Measurements from ENCODE around the gene PIEZO1. TPM values are rescaled to one million over a fixed set of nuclear protein-coding genes. Genes with fewer than 3 reads are reported as not detected.

Gene PIEZO1
- total and polyA plus RNA-seq, 4 donors: 27.7 to 54.8 (median 39.9) TPM

DNA sequence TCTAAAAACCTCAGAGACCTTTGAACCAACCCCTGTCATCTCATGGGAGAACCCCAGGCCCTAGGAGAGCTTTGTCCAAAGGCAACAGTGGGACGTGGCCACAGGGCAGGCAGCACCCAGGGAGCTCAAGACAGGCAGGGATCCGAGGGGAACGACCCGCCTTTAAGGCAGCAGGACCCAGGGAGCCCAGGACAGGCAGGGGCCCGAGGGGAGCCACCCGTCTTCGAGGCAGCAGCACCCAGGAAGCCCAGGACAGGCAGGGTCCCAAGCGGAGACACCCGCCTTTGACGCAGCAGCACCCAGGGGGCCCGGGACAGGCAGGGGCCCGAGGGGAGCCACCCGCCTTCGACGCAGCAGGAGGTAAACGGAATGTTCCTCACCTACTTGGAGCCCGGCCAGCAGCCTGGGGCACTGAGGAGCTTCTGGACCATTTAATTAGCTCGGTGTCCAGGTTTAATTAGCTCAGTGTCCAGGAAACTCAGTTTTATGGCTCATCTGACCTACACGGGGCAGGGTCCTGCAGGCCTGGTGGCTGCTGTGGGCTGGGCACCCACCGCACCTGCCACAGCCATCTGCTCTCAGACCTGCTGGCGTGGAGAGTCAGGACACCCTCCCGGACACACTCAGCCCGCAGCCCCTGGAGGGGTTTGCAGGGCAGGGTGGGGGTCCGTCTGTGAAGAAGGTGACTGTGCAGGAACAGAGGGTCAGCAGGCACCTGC, 24.4 kb downstream of the PIEZO1 start:
- H3K9me3 ChIP-seq (ENCODE audit: control insufficient read depth, insufficient read depth, low read length): peaks cover 3% of the 10 kb centered on the region
- no peak overlapping the region for H3K27ac ChIP-seq (ENCODE audit: low read depth, low read length)
- peaks cover 5% of the 10 kb centered on the region for H3K36me3 ChIP-seq (ENCODE audit: control insufficient read depth, insufficient read depth, low read length)
- DNase-seq (ENCODE audit: low read depth in 4 of 6, low spot score in 6 of 6): peak in 1 of 6 donors; percentile 19
- H3K4me3 ChIP-seq (ENCODE audit: low read depth, low read length): no peak overlapping the region
- no peaks in the 10 kb centered on the region for H3K27me3 ChIP-seq (ENCODE audit: control insufficient read depth, insufficient read depth, low read length)
- 77% methylated on average over 24 of the region's 24 CpGs for WGBS (ENCODE audit: insufficient coverage)
- peaks cover 26% of the 10 kb centered on the region for H3K4me1 ChIP-seq (ENCODE audit: control insufficient read depth, insufficient read depth, low read length)

GRCh38 chr16:88759976-88760350, 25.1 kb downstream of the PIEZO1 start:
- H3K4me3 ChIP-seq (ENCODE audit: low read depth, low read length): no peak overlapping the region
- H3K27ac ChIP-seq (ENCODE audit: low read depth, low read length): no peak overlapping the region
- peaks cover 5% of the 10 kb centered on the region for H3K36me3 ChIP-seq (ENCODE audit: control insufficient read depth, insufficient read depth, low read length)
- DNase-seq (ENCODE audit: low read depth in 4 of 6, low spot score in 6 of 6): no peak
- H3K27me3 ChIP-seq (ENCODE audit: control insufficient read depth, insufficient read depth, low read length): no peaks in the 10 kb centered on the region
- peaks cover 29% of the 10 kb centered on the region for H3K4me1 ChIP-seq (ENCODE audit: control insufficient read depth, insufficient read depth, low read length)
- WGBS (ENCODE audit: insufficient coverage): 94% methylated on average over 11 of the region's 22 CpGs
- H3K9me3 ChIP-seq (ENCODE audit: control insufficient read depth, insufficient read depth, low read length): peaks cover 3% of the 10 kb centered on the region

DNA sequence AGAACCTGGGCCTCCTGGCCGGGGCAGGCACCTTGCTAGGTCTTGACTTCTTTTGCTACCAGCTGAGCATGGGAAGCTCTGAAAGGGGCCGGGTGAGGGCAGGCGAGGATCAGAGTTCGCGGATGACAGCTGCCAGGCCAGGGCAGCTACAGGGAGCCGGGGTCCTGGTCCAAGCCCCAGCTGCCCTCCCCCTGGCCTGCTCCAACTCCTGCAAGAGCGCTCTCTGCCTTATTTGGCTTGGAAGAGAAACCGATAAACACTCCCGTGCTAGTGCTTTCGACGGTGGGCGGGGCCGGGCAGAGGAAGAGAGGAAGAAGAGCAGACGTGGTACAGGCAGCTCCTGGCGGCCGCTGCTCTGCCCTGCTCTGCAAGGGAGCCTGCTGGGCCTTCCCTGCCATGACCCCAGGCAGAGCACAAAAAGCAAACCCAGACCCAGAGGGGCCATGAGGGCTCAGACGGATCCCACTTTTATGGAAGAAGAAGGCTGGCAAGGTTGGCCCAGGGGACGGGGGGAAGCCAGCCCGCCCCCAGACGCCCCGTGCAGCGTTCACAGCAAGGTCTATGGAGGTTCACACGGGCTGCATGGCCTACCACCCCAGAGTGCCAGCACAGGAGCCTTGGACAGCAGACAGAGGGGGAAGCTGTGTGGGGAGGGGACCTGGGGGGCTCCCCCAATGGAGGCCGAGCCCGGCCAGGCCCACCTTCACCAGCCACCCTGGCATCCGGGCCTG, 25.6 kb downstream of the PIEZO1 start:
- H3K27me3 ChIP-seq (ENCODE audit: control insufficient read depth, insufficient read depth, low read length): no peaks in the 10 kb centered on the region
- peak in 1 of 6 donors; percentile 49 for DNase-seq (ENCODE audit: low read depth in 4 of 6, low spot score in 6 of 6)
- no peak overlapping the region for H3K27ac ChIP-seq (ENCODE audit: low read depth, low read length)
- H3K4me3 ChIP-seq (ENCODE audit: low read depth, low read length): no peak overlapping the region
- H3K4me1 ChIP-seq (ENCODE audit: control insufficient read depth, insufficient read depth, low read length): peaks cover 30% of the 10 kb centered on the region
- H3K9me3 ChIP-seq (ENCODE audit: control insufficient read depth, insufficient read depth, low read length): peaks cover 3% of the 10 kb centered on the region
- H3K36me3 ChIP-seq (ENCODE audit: control insufficient read depth, insufficient read depth, low read length): peaks cover 8% of the 10 kb centered on the region
- 57% methylated on average over 23 of the region's 26 CpGs for WGBS (ENCODE audit: insufficient coverage)

GRCh38 chr16:88758944-88759244, 26.1 kb downstream of the PIEZO1 start:
- no peak overlapping the region for H3K27ac ChIP-seq (ENCODE audit: low read depth, low read length)
- DNase-seq (ENCODE audit: low read depth in 4 of 6, low spot score in 6 of 6): no peak
- H3K36me3 ChIP-seq (ENCODE audit: control insufficient read depth, insufficient read depth, low read length): peaks cover 8% of the 10 kb centered on the region
- no peak overlapping the region for H3K4me3 ChIP-seq (ENCODE audit: low read depth, low read length)
- 73% methylated on average over 5 of the region's 6 CpGs for WGBS (ENCODE audit: insufficient coverage)
- H3K9me3 ChIP-seq (ENCODE audit: control insufficient read depth, insufficient read depth, low read length): peaks cover 3% of the 10 kb centered on the region
- no peaks in the 10 kb centered on the region for H3K27me3 ChIP-seq (ENCODE audit: control insufficient read depth, insufficient read depth, low read length)
- H3K4me1 ChIP-seq (ENCODE audit: control insufficient read depth, insufficient read depth, low read length): peaks cover 33% of the 10 kb centered on the region

- Histone ChIP-seq H3K4me3 (ENCODE audit: low read depth, low read length) (no peak overlapping the region), H3K27ac (ENCODE audit: low read depth, low read length) (no peak overlapping the region), H3K4me1 (ENCODE audit: control insufficient read depth, insufficient read depth, low read length) (peaks cover 31% of the 10 kb centered on the region), H3K27me3 (ENCODE audit: control insufficient read depth, insufficient read depth, low read length) (no peaks in the 10 kb centered on the region), H3K36me3 (ENCODE audit: control insufficient read depth, insufficient read depth, low read length) (peaks cover 8% of the 10 kb centered on the region), H3K9me3 (ENCODE audit: control insufficient read depth, insufficient read depth, low read length) (peaks cover 3% of the 10 kb centered on the region)
- WGBS (ENCODE audit: insufficient coverage): 85% methylated on average over 12 of the region's 13 CpGs
- no peak for DNase-seq (ENCODE audit: low read depth in 4 of 6, low spot score in 6 of 6)
Observed at GRCh38 chr16:88758227-88758943, 26.6 kb downstream of the PIEZO1 start.

GRCh38 chr16:88755745-88756443, 29.1 kb downstream of the PIEZO1 start:
- peaks cover 3% of the 10 kb centered on the region for H3K9me3 ChIP-seq (ENCODE audit: control insufficient read depth, insufficient read depth, low read length)
- no peak overlapping the region for H3K27ac ChIP-seq (ENCODE audit: low read depth, low read length)
- no peak for DNase-seq (ENCODE audit: low read depth in 4 of 6, low spot score in 6 of 6)
- H3K27me3 ChIP-seq (ENCODE audit: control insufficient read depth, insufficient read depth, low read length): no peaks in the 10 kb centered on the region
- H3K4me1 ChIP-seq (ENCODE audit: control insufficient read depth, insufficient read depth, low read length): peaks cover 26% of the 10 kb centered on the region
- H3K4me3 ChIP-seq (ENCODE audit: low read depth, low read length): no peak overlapping the region
- peaks cover 10% of the 10 kb centered on the region for H3K36me3 ChIP-seq (ENCODE audit: control insufficient read depth, insufficient read depth, low read length)
- WGBS (ENCODE audit: insufficient coverage): 88% methylated on average over 23 of the region's 23 CpGs

DNA sequence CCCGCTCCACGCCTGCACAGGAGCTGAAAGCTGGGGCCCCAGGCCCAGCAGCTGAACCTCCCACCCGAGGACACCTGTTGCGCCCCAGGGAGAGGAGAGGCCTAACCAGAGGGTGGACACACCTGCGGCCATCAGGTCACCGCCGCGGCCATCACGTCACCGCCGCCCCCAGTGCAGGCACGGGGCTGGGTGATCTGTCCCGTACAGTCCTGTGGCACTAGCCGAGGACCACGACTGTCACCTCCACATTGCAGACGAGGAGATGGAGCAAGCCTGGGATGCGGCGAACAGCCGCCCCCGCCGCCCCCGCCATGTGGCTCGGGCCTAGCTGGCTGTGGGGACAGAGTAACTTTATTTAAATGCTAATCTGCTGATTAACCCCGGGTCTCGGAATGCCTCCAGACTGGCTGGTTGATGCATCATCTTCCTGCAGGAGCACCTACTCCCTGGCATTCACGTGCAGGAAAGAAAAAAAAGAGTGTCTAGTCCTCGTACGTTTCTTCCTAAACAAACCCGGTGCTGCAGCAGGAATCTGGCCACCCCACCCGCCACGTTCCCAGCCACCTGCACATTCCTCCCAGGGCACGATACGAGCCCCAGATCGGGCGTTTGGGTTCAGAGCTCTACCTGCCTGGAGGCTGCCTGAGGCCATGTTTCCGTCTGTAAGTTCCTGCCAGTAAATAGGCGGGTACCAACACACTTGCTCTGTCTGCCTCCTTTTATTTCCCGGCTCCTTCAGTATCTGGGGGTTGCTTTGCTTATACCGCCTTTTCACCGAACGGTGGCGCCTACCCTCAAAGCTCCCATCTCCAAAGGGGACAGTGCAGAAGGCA, 29.9 kb downstream of the PIEZO1 start:
- Histone ChIP-seq H3K27ac (ENCODE audit: low read depth, low read length) (no peak overlapping the region), H3K4me1 (ENCODE audit: control insufficient read depth, insufficient read depth, low read length) (peaks cover 19% of the 10 kb centered on the region), H3K9me3 (ENCODE audit: control insufficient read depth, insufficient read depth, low read length) (peaks cover 3% of the 10 kb centered on the region), H3K36me3 (ENCODE audit: control insufficient read depth, insufficient read depth, low read length) (peaks cover 8% of the 10 kb centered on the region), H3K4me3 (ENCODE audit: low read depth, low read length) (no peak overlapping the region), H3K27me3 (ENCODE audit: control insufficient read depth, insufficient read depth, low read length) (no peaks in the 10 kb centered on the region)
- 64% methylated on average over 37 of the region's 42 CpGs for WGBS (ENCODE audit: insufficient coverage)
- DNase-seq (ENCODE audit: low read depth in 4 of 6, low spot score in 6 of 6): peak in 2 of 6 donors; percentile 22 to 35

GRCh38 chr16:88754109-88754911, 30.7 kb downstream of the PIEZO1 start:
- 82% methylated on average over 28 of the region's 28 CpGs for WGBS (ENCODE audit: insufficient coverage)

More at GRCh38 chr16:88754109-88754911, 30.7 kb downstream of the PIEZO1 start:
- H3K27ac ChIP-seq (ENCODE audit: low read depth, low read length): no peak overlapping the region
- no peak for DNase-seq (ENCODE audit: low read depth in 4 of 6, low spot score in 6 of 6)
- H3K9me3 ChIP-seq (ENCODE audit: control insufficient read depth, insufficient read depth, low read length): peaks cover 3% of the 10 kb centered on the region
- peaks cover 11% of the 10 kb centered on the region for H3K4me1 ChIP-seq (ENCODE audit: control insufficient read depth, insufficient read depth, low read length)
- H3K36me3 ChIP-seq (ENCODE audit: control insufficient read depth, insufficient read depth, low read length): peaks cover 8% of the 10 kb centered on the region
- H3K27me3 ChIP-seq (ENCODE audit: control insufficient read depth, insufficient read depth, low read length): no peaks in the 10 kb centered on the region
- no peak overlapping the region for H3K4me3 ChIP-seq (ENCODE audit: low read depth, low read length)
